Subcutaneous adipose tissue (tissue), 4 donors: ENCODE results near the gene GNG13. TPM values are rescaled to one million over a fixed set of nuclear protein-coding genes. Genes with fewer than 3 reads are reported as not detected.

ENCODE experiments used
- total RNA-seq, 4 donors: library from RNA; depleted of rRNA; stranded (reverse); fragments of >200 nt; gene quantifications; one replicate each; pipeline ENCODE4 v1.1.0, GENCODE V29; 2016
- TF ChIP-seq, protein P1 (sequence below): fragments of 450-650 bp; IDR thresholded peaks from one replicate; pipeline ENCODE4 v1.5.1; 2016; ENCODE audit warnings: low read depth, mild to moderate bottlenecking, control low read depth, antibody characterized with exemption, moderate library complexity

The GNG13 gene
- total RNA-seq, 4 donors from 2014 or later = not detected

DNA sequence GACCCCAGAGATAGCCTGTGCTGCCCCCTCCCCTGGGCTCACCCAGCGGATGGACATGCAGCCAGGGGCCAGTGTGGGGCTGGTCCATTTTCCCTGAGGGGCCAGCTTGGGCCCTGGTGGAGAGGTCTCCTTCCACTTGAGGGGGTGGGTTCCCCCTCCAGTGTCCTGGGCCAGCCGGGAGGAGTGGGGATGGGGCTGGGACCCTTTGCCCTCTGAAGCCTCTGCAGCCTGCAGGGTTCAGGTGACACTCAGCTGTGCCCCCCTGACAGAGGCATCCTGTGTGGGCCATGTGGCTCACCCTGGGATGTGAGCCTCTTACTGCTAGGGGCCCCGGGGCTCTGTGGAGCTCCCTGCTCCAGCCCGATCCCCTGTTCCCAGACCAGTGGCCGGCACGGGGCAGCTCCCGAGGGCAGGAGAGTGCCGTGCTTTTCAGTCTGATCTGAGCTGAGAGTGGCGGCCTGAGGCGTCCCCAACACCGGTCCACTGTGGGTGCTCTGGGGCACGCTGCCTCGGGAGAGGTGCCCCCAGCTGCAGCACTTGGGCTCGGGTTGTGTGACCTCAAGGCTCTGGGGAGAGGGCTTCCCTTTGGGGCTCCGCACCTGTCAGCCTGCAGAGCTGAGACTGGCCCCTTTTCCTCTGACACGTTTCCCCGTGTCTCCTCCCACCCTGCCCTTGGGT lies 439 bp upstream of the GNG13 start:
- TF ChIP-seq, protein P1, sequence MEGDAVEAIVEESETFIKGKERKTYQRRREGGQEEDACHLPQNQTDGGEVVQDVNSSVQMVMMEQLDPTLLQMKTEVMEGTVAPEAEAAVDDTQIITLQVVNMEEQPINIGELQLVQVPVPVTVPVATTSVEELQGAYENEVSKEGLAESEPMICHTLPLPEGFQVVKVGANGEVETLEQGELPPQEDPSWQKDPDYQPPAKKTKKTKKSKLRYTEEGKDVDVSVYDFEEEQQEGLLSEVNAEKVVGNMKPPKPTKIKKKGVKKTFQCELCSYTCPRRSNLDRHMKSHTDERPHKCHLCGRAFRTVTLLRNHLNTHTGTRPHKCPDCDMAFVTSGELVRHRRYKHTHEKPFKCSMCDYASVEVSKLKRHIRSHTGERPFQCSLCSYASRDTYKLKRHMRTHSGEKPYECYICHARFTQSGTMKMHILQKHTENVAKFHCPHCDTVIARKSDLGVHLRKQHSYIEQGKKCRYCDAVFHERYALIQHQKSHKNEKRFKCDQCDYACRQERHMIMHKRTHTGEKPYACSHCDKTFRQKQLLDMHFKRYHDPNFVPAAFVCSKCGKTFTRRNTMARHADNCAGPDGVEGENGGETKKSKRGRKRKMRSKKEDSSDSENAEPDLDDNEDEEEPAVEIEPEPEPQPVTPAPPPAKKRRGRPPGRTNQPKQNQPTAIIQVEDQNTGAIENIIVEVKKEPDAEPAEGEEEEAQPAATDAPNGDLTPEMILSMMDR = no peak

DNA sequence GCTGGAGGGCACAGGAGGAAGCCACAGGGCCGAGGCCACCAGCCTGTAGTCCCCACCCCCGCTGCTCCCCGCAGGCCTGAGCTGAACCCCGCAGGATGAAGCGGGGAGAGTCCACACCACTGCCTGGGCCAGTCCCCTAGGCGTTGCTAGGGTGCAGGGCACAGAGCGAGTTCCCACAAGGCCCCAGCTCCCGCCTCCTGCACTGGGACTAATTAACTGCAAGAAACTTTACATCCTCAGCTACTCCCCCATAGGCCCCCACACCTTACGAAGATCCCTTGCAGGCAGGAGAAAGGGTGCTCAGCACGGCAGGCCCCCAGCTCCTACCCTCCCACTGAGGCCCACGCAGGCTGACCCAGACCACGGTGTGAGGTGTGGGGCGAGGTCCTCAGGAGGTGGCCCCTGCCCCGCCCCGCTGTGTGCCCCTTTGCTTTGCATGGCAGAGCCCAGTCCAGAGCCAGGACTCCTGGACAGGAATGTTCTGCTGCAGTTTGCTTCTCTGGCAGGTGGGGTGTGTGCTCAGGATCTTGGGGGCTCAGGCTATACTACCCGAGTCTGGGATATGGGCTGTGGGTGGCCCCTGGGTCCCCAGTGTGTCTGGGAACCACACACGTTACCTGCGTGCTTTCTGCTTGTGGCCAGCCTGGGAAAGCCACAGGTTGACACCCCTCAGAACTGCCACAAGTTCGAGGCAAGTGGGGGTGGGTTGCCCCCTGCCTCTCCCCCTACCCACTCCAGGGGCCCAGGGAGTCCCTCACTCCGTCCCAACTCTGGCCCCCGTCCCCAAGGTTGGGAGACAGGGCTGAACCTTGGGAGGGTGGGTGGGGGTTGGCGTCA lies 1.2 kb downstream of the GNG13 start:
- TF ChIP-seq, protein P1 = no peak

DNA sequence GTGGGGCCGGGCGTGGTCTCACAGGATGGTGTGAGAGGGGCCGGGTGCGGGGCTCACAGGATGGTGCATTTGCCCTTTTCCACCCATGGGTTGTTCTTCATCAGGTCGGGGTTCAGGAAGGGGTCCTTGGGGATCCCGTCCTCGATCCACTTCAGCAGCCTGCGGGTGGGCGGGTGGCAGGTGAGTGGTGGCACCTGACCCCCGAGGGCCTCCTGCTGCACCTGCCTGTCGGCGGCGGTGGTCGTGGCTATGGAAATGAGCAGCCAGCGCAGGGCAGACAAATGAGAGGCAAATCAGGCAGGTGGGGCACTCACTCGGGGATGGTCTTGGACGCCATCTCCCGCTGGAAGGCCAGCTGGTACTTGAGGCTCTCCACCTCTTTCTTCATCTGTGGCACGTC lies 1.9 kb downstream of the GNG13 start:
- TF ChIP-seq, protein P1 = no peak

DNA sequence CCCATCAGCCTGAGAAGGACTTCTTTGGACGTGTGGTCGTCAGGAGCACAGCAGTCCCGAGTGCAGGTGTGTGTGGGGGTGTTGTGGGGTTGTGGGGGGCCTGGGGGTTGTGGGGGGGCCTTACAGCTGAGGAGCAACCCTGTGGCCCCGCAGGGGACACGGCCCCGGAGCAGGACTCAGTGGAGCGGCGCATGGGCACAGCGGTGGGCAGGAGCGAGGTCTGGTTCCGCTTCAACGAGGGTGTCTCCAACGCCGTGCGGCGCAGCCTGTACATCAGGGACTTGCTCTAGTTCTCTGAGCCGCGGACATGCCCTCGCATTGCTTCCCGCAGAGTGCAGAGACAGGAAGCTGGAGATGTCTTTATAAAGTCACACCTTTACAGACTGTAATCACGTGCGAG lies 2.8 kb downstream of the GNG13 start:
- TF ChIP-seq, protein P1 = no peak

DNA sequence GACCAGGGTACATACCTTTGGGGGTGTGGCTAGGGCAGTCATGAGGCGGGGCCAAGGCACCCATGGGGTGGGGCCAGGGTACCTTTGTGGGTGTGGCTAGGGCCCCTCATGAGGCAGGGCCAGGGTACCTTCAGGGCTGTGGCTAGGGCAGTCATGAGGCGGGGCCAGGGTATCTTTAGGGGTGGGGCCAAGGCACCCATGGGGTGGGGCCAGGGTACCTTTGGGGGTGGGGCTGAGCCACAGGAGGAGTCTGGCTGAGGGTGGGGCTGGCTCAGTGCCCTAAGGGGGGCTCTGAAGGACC lies 3.5 kb downstream of the GNG13 start:
- TF ChIP-seq, protein P1 = no peak

DNA sequence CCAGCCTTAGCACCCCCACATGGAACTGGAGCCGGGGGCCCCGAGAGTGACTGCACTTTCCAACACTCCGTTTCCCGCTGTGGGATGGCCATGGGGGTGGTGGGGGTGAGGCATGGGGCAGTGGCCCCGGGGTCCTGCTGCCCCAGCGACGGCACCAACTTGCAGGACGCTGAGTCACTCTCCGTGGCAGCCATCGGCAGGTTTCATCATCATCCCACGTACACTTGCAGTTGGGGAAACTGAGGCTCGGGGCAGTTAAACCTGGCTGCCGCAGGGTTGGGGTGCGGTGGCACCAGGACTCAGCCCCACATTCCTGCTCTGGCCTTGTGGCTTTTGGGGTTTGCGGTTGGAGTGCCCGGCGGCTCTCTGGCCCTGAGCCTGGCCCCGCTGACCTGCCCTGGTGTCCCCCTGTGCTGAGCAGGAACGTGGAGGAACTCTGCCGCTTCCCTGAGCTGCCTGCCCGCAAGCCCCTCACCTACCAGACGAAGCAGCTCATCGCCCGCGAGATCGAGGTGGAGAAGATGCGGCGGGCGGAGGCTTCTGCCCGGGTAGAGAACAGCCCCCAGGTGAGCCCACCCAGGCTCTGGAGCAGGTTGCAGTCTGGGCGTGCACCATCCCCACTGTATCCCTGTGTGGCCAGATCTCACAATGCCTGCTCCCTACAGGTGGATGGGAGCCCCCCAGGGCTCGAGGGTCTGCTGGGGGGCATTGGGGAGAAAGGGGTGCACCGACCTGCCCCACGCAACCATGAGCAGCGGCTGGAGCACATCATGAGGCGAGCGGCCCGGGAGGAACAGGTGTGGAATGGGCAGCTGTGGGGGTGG lies 4.0 kb downstream of the GNG13 start:
- TF ChIP-seq, protein P1 = no peak

DNA sequence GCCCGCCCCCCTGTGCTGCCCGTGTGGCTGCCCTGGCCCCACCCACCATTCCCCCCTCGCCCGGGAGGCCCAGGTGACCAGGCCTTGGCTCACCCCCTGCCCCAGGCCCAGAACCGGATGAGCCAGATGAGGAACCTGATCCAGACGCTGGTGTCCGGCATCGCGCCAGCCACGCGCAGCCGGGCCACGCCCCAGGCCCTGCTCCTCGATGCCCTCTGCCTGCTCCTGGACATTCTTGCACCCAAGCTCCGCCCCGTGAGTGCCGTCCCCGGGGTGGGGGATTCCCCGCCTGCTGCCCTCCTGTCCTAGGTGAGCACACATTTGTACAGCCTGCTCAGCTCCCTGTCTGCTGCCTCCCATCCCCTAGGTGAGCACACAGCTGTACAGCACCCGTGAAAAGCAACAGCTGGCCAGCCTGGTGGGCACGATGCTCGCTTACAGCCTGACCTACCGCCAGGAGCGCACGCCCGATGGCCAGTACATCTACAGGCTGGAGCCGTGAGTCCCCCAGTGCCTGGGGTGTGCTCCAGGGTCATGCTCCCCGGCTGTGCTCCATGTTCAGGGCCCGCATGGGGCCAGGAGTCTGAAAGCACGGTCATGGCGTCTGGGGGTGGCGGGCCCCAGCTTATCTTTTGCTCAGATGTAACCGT lies 4.8 kb downstream of the GNG13 start:
- TF ChIP-seq, protein P1 = no peak
